GM21786 (cell line): Measurements from ENCODE around the gene MOB3B.

ENCODE experiments used
- ATAC-seq: cut with Tn5 transposase; IDR thresholded peaks from one replicate; pipeline ENCODE4 v1.9.1; 2021; ENCODE audit not compliant: unreplicated experiment

MOB3B gene

DNA sequence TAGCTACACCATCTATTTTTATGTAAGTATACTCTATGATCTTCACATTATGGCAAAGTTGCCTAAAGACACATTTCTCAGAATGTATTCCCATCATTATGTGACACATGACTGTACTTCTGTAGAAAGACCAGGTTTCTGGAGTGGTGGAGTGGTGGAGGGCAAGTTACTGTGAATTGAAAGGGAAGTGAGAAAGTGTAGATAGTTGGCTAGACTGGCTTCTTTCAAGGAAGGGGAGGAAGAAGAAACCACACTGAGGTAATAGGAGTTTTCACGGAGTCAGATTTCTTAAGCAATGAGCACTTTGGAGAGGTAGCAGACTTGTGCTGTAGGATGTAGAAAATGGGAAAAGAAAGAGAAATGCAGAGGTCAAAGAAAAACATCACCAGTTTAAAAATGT is 181.7 kb downstream of the MOB3B start:
- ATAC-seq: no peak

DNA sequence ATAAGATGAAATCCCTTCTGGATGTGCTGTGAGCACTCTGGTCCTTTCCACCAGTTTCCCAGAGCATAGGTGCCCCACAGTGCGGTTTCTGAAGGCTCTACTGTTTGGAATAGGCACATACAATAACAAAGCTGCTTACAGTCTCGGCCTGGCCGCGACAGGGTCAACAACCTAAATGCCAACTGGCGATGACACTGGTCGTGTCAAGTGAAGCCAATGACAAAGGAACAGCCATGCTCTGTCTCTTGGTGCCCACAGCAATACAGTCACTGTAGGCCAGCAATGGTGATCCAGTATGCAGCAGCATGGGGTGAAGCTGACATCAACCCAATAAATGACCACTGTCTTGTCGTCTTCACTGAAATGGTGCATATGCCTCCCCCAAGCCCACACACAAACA is 184.8 kb downstream of the MOB3B start:
- ATAC-seq: no peak

DNA sequence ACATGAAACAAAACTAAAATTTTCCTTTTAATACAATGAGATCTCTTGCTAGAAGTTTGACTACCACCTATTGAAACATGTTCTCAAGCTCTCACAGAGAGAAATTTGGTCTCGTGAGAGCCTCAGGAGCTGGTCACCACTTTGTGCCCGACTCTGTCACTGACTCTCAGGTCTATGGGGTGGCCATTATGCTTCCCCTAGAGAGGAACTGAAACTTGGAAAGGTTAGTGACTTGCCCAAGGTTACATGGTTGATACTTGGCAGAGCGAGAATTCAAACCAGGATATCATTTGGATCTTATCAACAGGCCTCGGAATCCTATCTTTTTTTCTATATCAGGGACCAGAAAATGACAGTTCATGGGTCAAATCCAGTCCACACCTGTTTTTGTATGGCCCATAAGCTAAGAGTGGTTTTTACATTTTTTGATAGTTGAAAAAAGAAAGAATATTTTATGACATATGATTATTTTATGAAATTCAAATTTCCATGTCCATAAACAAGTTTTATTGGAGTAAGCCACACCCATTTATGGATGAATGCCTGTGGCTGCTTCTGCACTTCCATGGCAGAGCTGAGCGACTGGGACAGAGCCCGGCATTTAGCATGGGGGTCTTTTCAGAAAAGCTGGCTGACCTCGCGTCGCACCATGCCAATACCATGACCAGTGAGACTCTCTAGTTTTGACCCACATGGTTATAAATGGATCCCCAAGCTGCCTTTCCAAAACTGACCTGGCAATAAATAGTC is 187.9 kb downstream of the MOB3B start:
- no peak for ATAC-seq

DNA sequence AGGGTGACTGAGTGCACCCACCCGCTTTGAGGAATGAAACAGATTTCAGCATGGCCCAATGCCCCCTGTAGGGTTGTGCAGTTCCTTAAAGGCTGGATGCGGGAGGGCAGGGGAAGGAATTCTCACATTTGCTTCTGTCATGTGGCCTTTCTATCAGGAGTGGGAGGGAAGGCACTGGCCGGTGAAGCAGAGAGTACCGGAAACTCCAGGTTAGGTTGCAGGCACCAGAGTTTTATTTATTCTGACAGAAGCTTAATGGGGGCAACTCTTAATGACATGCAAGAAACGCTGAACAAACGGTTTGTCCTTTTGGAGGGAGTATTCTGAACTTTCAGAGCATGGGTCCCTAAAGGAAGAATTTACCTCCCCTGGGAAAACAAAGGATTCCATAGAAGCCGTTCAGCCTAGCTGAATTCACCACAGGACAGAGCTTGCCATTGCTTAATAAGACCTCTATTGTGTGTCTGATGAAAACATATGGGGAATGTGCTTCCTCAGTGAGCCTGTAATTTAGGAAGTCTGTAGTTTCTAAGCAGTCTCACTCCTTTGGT is 188.6 kb downstream of the MOB3B start:
- ATAC-seq: no peak

DNA sequence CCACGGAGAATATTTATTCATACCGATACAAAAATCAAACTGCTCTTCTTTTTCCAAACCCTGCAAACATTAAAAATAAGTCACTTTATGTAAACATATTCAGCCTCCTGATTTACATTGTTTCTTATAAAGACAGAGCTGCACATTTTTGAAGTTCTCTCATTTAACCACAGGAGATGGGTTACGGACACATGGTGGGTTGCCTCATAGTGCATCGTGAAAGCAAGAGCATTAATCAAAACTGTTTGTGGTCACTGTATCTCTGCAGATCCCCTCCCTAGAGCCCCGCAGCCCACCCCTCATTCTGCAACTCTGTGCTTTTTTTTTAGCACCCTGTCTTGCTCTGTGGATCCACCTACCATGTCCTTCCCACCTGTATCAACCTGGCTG is 189.3 kb downstream of the MOB3B start:
- ATAC-seq: no peak

DNA sequence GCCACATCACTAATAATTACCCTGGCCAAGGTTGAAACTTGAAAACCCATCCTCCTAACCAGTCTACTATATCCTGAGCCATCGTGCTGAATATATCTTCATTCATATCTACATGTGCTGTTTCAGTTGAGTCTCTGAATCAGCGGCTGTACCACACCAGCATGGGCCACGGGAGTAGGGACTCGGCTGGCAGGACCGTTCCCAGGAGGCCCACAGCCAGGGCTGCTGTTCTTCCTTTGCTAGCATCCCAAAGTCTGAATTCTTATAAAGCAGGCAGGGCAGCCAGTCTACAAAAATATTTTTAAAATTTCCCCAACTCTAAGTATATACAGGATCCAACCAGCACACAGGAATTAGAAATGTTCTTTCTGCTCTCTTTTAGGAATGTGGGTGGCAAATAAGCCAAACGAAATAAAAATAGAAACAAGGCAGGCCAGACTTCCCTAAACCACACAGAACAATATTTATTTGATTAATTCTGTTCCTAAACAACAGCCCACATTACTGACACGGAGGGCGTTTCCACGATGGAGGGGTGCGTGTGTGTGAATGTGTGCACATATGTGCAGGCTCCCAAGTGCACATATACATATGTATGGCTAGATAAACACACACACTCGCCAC is 189.8 kb downstream of the MOB3B start:
- no peak for ATAC-seq

DNA sequence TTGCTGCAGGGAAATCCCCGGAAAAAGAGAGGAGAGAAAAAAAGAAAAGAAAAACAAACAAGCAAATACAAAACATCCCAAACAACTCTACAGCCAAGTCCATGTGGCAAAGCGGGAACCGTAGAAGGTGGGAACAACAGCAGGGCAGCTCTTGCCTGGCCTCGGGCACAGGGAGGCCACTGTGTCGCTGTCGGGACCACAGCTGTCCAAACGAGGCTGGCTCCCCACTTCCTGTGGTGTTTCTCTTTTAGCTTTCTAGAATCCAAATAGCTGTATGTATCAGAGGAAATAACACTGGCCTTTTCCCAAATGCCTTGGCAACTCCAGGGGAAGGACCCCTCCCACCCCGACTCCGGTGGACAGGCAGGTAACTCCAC is 191.1 kb downstream of the MOB3B start:
- ATAC-seq: no peak

DNA sequence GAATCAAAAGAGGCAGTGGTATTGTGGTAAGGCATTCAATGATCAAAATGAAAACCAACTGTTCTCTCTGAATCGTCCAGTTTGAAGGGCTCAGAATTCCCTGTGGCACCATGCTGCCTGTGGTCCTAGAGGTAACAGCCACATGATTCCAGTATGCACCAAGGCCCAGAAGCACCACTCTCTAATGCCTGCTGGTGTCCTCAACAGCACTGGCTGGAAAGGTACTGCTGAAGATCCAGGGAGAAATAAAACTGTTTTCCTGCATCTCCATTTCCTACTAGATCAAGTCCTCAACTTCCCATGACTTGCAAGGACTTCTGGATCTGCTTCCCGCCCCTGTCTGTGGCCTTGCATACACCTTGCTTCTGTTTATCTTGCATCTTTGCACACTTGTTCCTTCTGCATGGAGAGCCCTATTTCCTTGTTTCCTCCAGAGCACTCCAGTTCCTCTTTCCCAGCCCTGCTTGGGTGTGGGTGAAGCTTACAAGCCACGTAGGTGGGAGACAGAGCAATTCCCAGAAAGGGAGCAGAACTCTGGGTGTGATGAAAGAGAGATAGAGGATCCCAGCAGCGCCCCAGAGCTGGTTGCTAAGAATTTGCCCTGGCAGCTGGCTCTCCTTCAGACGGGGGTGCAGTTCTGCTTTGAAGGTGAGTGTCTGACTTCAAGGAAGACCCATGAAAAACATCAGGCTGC is 191.6 kb downstream of the MOB3B start:
- no peak for ATAC-seq

DNA sequence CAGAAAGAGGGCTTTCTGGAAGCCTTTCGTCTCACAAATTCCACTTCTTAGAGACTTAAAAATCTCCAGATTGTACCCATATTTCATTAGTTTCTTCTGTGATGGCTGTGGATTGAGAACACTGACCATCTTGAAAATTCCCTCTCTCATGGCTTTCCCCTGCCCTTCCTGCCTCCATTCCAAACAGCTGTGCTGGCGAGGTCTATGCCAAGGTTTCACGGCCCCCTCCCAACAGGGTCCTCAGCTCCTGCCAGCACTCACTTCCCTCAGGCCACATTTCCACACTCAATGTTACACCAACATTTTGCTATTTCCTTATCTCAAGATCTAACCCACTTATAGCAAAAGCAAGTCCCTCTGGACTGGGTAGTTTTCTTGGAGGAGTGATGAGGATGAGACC is 192.4 kb downstream of the MOB3B start:
- no peak for ATAC-seq

DNA sequence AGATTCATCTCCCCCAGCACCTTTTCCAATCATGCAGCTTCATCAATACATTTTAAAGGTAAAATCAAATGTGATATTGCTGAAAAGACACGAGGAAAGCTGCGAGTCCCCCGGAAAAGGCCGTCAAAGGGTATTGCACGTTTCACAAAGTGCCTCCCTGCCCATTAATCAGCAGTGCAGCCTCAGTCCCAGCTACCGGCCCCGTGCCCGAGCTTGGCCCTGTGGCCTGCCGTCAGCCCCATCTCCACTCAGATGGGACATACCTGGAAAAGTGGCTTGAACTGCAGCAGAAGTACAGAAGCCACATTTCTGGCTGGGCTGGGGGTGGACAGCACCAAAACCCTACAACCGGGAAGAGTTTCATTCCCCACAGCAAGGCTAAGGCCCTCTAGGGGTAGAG is 192.8 kb downstream of the MOB3B start:
- ATAC-seq: no peak

DNA sequence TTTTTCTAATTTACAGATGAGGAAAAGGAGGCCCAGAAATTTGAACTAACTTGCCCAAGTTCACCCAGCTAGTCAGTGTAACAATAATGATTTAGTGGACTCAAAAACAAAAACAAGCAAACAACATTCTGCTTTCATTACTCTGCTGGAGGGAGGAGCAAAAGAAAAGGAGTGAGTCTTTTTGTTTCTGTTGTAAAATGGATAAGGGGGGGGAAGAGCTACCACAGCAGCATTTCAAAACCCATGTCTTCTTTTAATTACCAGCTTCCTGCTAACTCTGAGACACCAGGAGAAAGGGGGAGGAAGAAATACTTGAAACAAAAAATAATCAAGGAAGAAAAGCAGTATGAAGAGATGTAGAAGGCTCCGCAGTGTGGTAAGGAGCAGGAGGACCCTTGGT is 193.5 kb downstream of the MOB3B start:
- ATAC-seq: no peak

DNA sequence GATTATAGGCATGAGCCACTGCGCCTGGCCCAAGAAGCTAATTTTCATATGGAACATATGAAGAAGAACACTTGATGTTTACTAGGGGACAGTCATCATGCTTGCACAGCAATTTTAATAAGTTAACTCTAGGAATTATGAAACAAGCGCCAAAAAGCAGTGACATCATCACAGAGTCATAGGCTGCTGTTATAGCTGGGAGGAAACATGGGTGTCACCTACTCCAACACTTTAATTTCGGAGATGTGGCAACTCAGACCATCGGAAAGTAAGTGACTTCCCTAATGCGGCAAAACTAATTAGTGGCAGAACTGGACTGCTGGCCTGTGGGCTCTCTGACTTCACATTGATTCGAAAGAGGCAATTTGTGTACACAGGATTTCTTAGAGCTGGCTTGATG is 194.5 kb downstream of the MOB3B start:
- no peak for ATAC-seq

DNA sequence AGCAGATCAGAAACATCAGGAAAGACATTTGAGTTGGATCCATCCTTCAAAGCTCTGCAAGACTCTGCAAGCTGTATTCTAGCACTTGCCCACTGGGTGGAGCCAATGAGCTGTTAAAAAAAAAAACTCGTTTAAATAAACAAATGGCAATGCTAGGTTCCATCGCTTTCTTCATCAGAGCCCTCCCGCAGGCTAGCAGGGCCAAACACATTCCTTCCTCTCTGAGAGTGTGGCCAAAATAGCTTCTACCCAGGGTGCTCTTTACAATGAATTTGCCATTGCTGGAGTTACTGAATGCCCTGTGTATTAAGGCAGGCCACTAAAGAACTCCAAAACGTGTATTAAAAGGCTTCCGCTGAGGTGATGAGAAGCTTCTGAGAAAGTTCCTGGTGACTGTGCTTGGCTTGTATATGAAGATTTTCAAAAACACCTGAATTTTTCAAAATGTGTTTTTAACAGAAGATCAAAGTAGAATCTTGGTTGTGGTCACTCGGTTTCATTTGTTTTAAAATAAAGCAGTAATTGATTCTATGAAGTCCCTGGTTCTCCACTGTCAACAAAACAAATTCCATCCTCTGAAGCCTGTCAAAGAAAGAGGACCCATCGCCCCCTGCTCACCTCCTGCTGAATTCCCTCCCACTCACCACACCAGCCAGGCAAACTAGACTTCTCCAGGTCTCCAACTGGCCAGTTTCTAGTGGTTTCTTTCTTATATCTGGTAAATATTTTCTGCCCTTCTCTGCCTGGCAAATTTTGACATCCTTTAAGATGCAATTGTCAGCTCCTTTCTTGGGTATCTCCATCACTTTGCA is 196.2 kb downstream of the MOB3B start:
- ATAC-seq: no peak

DNA sequence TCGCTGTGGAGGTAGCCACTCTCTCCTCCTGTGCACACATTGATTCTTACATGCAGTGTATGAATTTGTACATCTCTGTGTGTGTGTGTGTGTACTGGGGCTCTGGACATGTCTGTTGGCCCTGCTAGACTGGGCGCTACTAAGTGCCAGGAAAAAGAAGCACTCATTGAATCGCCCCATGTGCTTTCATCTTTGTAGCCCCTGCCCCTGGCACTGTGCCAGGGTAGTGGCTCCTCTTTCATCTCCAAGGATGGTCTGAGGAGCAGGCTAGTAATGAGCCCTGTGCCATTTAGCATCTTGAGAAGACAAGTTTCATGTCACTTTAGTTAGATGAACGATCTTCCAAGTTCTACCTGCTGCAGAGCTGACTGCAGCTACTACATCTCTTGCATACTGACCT is 198.2 kb downstream of the MOB3B start:
- no peak for ATAC-seq

DNA sequence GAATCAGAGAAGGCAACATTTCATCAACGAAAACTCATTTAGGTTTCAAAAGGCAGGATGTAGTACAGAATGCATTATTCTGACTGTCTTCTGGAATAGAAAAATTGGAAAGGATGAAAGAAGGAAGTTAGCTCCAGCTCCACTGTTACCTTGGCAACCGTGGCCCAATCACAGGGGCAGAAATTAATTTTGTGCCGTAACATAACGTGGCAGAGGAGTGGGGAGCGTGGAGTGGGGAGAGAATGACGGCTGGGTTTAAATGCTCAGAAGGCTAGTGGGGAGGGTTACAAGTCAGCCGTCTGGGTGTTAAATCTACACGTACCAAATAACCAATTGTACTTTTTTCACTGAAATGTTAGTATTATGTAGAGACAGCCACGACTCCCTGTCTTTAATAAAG is 200.3 kb downstream of the MOB3B start:
- ATAC-seq: no peak

DNA sequence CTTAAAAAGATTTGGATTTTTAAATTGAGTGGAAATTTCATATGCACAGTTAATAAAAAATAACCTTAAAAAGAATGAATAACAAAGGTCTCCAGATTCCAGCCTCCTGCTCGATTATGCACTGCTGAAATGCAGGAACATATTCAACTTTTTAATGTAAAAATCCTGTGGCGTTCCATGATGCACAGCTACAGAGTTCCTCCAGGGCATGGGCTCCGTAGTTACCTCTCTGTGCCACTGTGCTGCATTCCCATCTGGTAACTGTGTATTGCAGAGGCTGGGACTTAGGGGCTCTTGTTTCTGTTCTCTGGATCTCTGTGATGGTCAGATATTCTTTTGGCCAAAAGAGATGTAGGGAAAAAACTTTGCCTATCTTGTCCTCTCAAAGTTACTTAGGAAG is 201.1 kb downstream of the MOB3B start:
- no peak for ATAC-seq

DNA sequence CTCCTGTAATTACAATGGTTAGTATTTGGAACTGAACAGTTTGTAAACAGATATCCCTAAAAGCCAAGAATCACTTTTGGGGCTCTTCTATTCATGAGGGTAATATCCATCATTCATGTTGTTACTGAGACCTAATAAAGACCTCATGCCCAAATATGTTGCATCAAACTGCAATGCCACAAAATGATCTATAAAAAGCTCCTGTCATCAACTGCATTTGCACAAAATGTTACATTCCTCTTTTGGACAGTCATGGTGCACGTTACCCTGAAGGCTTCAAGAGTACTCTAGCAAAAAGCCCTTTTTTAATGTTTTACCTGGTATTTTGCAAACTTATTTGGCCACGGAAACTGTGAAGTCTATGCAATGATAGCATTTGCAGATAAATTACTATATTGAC is 218.4 kb downstream of the MOB3B start:
- no peak for ATAC-seq

DNA sequence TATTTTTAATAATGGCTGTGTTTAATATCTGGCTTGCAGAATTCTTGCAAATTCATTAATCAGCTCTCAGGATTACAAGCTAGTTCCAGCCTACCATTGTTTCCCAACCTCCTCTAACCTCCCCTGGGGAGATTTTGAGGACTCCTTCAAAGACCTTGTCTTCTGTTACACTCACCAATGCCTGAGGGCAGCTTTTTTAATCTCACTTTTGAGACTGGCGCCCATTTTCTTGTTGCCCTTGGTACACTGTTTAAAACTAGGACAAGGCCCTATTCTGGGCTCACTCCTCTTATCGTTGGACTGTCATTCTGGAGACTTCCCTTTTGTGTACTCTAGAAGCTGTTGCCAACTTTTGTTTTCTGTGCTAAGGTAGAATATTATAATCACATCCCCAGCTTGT is 219.0 kb downstream of the MOB3B start:
- no peak for ATAC-seq

DNA sequence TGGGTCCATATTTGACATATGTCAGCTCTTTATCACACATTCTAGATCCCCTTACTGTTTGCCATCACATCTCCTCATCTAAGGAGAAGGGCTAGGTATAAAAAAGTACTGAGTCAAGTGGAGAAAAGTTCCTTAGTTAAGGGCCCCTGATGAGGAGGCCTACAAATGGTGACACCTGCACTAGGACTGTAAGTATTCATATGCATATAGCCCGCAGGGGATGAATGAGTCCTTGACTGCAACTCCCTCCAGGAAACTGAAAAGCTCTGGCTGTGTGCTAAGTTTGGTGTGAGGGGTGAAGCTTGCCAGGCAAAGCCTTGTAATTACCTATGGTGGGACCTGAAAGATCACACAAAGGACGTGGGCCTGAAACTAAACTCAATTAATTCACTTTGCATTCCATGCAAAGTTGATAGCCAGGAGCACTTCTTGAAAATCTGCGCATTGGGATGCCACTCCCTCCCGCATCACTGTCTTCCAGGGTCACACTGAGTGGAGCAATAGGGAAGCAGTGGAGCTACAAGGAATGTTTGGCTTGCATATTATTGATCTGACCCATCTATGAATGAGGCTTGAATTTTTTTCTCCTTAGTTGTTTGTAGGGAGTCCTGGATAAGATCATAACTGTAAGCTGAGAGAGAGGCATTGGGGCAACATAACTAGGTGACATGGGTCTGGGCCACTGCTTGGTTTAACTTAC is 220.8 kb downstream of the MOB3B start:
- ATAC-seq: no peak

DNA sequence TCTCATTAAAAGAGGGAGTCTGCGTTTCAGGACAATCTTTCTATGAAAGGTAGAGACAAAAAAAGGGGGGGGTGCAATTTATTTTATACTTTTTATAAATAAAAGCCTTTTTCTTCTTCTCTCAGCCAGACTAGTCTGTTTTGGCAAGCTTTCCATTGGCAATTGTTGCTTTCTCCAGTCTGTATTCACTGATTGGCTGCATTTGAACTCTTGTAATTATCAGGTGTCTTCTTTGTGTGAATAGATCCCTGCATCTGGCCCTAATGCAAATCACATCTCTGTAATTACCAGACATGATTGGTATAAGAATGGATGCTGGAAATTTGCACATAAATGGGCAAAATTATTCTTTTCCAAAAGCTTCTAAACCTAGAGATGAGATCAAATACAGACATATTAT is 225.1 kb downstream of the MOB3B start:
- no peak for ATAC-seq

DNA sequence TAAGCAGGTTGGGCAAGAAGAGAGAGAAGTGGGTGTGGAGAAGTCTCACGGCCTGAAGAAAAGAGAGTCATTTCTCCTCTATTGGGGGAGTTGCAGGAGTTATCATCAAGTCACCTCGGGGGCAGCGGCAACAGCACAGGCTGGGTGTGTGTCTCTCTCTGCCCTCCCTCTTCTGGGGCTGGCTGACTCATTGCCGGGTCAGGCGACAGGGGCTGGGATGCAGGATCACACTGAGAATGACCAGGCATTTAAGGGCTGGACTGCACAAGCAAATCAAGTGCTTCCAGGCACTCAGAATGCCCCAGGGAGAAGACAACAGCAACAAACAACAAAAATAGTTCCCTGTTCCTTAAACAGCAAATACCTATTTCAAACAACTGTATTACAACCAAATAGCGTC is 226.4 kb downstream of the MOB3B start:
- ATAC-seq: no peak
